ENCODE data around the gene LGALSL.

Gene LGALSL

GRCh38 chr2:64477037-64477436 is 23.1 kb downstream of the LGALSL start:
- no peak overlapping the region for H3K4me2 ChIP-seq (ENCODE audit: low read length)
- no peak overlapping the region for H3K9ac ChIP-seq
- H3K4me1 ChIP-seq: no peaks in the 10 kb centered on the region
- H3K36me3 ChIP-seq (ENCODE audit: control insufficient read depth, insufficient read depth, low read length): no peaks in the 10 kb centered on the region
- H2AFZ ChIP-seq: no peak overlapping the region
- no peak for TF ChIP-seq CTCF (IDR thresholded peaks at IDR 0.05)
- no peaks in the 10 kb centered on the region for H3K79me2 ChIP-seq
- no peak overlapping the region for H3K27ac ChIP-seq
- H3K9me3 ChIP-seq (ENCODE audit: control insufficient read depth, low read length): no peaks in the 10 kb centered on the region
- H3K4me3 ChIP-seq (ENCODE audit: low read depth, low read length): no peak overlapping the region
- H3K27me3 ChIP-seq (ENCODE audit: control insufficient read depth, insufficient read depth, low read length): no peaks in the 10 kb centered on the region

GRCh38 chr2:64477979-64478378 is 24.0 kb downstream of the LGALSL start:
- Histone ChIP-seq H3K9ac (no peak overlapping the region), H3K4me3 (ENCODE audit: low read depth, low read length) (no peak overlapping the region), H3K27me3 (ENCODE audit: control insufficient read depth, insufficient read depth, low read length) (no peaks in the 10 kb centered on the region), H3K4me1 (peaks cover 5% of the 10 kb centered on the region), H3K9me3 (ENCODE audit: control insufficient read depth, low read length) (no peaks in the 10 kb centered on the region), H2AFZ (no peak overlapping the region), H3K27ac (no peak overlapping the region), H3K36me3 (ENCODE audit: control insufficient read depth, insufficient read depth, low read length) (no peaks in the 10 kb centered on the region), H3K4me2 (ENCODE audit: low read length) (no peak overlapping the region), H3K79me2 (no peaks in the 10 kb centered on the region)
- no peak for TF ChIP-seq CTCF (IDR thresholded peaks at IDR 0.05)

GRCh38 chr2:64478502-64479230 is 24.7 kb downstream of the LGALSL start:
- Histone ChIP-seq H3K9ac (no peak overlapping the region), H2AFZ (no peak overlapping the region), H3K9me3 (ENCODE audit: control insufficient read depth, low read length) (no peaks in the 10 kb centered on the region), H3K4me3 (ENCODE audit: low read depth, low read length) (no peak overlapping the region), H3K36me3 (ENCODE audit: control insufficient read depth, insufficient read depth, low read length) (no peaks in the 10 kb centered on the region), H3K27me3 (ENCODE audit: control insufficient read depth, insufficient read depth, low read length) (no peaks in the 10 kb centered on the region), H3K4me2 (ENCODE audit: low read length) (no peak overlapping the region), H3K4me1 (peaks cover 7% of the 10 kb centered on the region), H3K27ac (no peak overlapping the region), H3K79me2 (no peaks in the 10 kb centered on the region)
- no peak for TF ChIP-seq CTCF (IDR thresholded peaks at IDR 0.05)

GRCh38 chr2:64479259-64480117 is 25.5 kb downstream of the LGALSL start:
- TF ChIP-seq CTCF (IDR thresholded peaks at IDR 0.05): no peak
- H3K4me1 ChIP-seq: peaks cover 7% of the 10 kb centered on the region
- no peaks in the 10 kb centered on the region for H3K79me2 ChIP-seq
- no peak overlapping the region for H3K4me3 ChIP-seq (ENCODE audit: low read depth, low read length)
- no peaks in the 10 kb centered on the region for H3K36me3 ChIP-seq (ENCODE audit: control insufficient read depth, insufficient read depth, low read length)
- no peak overlapping the region for H2AFZ ChIP-seq
- no peak overlapping the region for H3K27ac ChIP-seq
- H3K9me3 ChIP-seq (ENCODE audit: control insufficient read depth, low read length): no peaks in the 10 kb centered on the region
- H3K9ac ChIP-seq: no peak overlapping the region
- H3K27me3 ChIP-seq (ENCODE audit: control insufficient read depth, insufficient read depth, low read length): no peaks in the 10 kb centered on the region
- H3K4me2 ChIP-seq (ENCODE audit: low read length): no peak overlapping the region
